HG03457 (cell line): Measurements from ENCODE around the gene GCC2.
"Not testable (repeated sequence)": the region's sequence is repeated elsewhere in the genome, so short reads cannot be mapped to it uniquely, and the experiment has no call there.

Source experiments
- ATAC-seq: cut with Tn5 transposase; IDR thresholded peaks from one replicate; pipeline ENCODE4 v1.9.1; 2021; ENCODE audit warnings: moderate number of reproducible peaks; ENCODE audit not compliant: unreplicated experiment

Gene GCC2

DNA sequence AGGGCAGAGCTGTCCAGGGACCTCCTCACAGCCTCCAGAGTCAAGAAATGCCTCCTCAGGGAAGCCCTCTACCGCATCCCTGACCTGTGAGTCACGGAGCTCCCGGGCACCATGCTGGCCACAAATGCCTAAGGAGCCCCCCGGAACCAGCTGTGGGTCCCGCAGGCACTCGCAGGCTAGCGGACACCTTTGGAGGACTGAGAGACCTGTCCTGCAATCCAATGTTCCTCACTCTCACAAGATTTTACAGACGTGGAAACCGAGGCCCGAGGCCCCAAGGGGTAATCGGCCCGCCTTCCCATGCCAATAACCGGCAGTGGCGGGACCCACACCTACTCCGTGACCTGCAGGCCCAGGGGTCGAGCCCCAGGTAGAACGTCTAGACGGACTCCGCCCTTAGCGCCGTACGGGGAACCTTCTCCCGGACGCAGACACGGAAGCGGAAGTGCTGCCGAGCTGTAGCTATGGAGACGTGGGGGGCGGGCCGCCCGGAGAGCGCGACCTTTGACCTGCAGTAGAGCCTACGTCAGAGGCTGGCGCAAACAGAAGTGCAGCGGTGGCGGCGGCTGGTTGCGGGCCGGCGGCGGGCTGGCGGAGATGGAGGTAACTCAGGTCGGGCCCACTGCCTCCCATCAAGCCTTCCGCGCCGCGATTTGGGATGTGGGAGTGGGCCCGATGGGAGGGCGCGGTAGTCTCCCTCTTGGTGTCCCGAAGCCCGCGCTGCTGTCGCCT, at the start of gene GCC2:
GCC2 (plus strand) TSS at position 529 of the 732 bp plus-strand sequence; CDS start at position 598, 69 bp downstream.
- ATAC-seq: peak; percentile 96

DNA sequence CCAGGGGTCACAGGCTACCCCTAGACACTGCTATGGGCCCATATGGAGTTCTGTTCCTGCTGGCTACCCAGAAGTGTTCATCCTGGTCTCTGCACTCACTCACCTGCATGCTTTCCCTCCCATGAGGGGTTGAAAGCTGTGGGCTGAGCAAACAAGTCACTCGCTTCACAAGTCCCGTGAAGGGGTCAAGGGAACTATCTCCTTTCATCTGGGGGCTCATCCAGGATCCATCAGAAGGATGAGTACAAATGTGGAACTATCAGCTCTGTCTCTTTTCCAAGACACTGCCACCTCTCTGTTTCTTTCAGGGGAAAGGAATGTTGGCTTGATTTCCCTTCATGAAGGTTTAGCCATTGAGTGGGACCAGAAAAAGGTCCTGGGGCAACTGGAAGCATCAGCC, 49.5 kb upstream of the GCC2 start:
- no peak for ATAC-seq

GRCh38 chr2:108401800-108402199, 47.2 kb upstream of the GCC2 start:
- ATAC-seq: no peak

GRCh38 chr2:108403494-108403893, 45.5 kb upstream of the GCC2 start:
- no peak for ATAC-seq

DNA sequence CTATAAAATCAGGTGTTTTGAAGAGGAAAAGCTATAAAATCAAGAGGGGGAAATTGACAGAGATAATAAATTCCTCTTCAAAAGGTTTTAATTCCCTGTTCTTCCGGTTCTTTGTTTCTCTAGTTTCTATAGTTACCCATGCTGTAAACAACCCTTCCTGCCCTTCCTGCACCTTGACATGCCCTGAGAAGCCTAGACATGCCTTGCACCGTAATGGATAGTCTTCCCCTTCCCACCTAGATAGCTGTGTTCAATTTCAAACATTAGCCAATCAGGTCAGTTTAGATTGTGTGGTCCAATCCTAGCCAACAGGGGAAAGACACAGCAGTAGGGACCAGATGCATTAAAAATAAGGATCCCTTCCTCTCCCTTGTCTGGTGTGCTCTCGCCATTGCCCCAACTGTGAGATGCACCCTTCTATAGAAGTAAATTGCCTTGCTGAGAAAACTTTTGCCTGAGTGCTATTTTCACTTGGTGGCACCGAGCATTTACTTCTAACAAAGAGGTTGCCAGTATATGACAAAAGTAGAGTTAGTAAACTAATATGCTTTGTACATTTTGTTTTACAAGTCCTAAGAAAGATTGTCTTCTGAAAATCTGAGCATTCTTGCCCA, 44.1 kb upstream of the GCC2 start:
- ATAC-seq: no peak

GRCh38 chr2:108407864-108408729, 40.9 kb upstream of the GCC2 start:
- no peak for ATAC-seq

DNA sequence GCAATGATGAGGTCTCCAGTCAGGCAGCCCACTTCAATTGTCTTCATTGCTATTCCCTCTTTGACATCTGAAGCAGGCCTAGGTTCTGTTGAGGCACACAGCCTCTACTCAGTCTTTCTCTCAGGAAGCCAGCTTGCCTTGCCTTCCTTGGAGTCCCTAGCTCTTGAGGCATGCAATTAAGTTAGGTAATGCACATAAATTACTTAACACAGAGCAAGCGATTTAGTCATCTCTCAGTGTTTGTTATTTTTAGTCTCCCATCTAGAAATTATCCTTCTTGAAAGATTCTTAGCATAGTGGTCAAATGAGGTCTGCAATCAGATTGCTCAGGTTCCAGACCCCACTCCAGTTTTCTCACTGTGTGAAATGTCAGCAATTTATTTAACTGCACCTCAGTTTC, 39.2 kb upstream of the GCC2 start:
- no peak for ATAC-seq

- no peak for ATAC-seq
Measured at GRCh38 chr2:108412995-108413710, 35.9 kb upstream of the GCC2 start.

DNA sequence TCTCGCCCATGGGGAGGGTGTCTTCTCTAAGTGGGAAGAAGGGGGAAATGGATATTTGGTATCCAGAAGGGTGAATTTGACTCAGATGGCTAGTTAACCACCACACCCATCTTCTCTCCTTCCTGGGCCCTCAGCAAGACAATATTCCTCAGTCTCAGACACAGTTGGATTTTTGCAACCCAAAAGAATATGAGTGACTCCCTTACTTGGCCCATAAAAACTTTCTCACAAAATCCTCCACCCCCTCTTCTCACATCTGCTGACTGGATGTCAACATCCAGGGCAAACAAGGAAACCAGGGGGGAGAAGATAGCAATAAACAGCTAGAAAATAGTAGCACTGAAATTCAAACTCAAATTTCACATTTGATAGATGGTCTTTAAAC, 35.3 kb upstream of the GCC2 start:
- no peak for ATAC-seq

- ATAC-seq: no peak
Measured at GRCh38 chr2:108414256-108414876, 34.6 kb upstream of the GCC2 start.

GRCh38 chr2:108414945-108415344, 34.1 kb upstream of the GCC2 start:
- ATAC-seq: no peak

GRCh38 chr2:108417254-108417653, 31.8 kb upstream of the GCC2 start:
- no peak for ATAC-seq

DNA sequence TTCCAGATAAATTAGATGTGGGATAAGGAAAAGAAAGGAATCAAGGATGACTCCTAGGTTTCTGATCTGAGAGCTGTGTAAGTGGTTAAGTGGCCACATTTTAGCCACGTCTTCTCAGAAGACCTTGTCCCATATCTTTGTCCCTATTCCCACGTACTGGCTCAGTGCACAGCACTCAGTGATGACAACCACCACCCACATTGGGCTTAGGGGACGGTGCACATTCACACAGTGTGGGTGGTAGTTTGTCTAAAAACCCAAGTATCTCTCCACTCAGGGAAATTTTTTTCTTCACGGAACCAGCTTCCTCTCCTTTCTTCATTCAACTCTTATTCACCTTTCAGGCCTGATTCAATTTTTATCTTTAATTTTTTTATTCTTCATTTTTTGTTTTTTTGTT, 30.6 kb upstream of the GCC2 start:
- ATAC-seq: no peak

GRCh38 chr2:108423067-108423466, 25.9 kb upstream of the GCC2 start:
- no peak for ATAC-seq

GRCh38 chr2:108423502-108424251, 25.3 kb upstream of the GCC2 start:
- ATAC-seq: no peak

- ATAC-seq: no peak
Measured at GRCh38 chr2:108428286-108429009, 20.6 kb upstream of the GCC2 start.

- ATAC-seq: not testable (repeated sequence)
Measured at GRCh38 chr2:108435578-108435977, 13.4 kb upstream of the GCC2 start.

- no peak for ATAC-seq
Measured at GRCh38 chr2:108436976-108437375, 12.0 kb upstream of the GCC2 start.

- no peak for ATAC-seq
Measured at GRCh38 chr2:108441712-108442111, 7.3 kb upstream of the GCC2 start.
